ENCODE measurements around the gene ARGLU1. TPM values are rescaled to one million over a fixed set of nuclear protein-coding genes. Genes with fewer than 3 reads are reported as not detected.

Gene ARGLU1
- total and polyA plus RNA-seq, 2 experiments from 2014 or later: 121 to 126 TPM

DNA sequence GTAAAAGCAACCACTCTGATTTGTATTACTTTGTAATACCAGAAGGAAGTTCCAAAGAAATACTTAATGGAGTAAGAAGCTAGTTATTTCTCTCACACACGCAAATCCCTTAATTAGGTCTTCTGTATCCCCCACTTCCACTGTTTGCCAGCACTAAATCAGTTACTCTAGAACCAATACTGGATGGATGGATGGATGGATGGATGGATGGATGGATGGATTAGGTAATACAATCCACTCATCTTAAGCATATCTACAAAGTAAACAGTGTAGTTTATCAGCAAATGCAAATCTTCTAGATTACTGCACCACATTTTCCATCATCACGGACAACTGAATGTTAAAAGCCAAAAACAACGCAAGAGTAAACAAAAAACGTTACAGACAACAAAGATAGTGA is 27.3 kb downstream of the ARGLU1 start:
- Histone ChIP-seq H4K20me1 (ENCODE audit: insufficient read depth, poor library complexity, severe bottlenecking) (peaks cover 12% of the 10 kb centered on the region), H3K4me3 (no peak overlapping the region), H3K4me1 (ENCODE audit: insufficient read depth) (no peaks in the 10 kb centered on the region), H3K9me3 (ENCODE audit: low read depth) (no peaks in the 10 kb centered on the region), H3K4me2 (no peak overlapping the region), H3K36me3 (replicated peaks; ENCODE audit: insufficient read depth, low read depth) (no peaks in the 10 kb centered on the region), H3K27me3 (no peaks in the 10 kb centered on the region), H3K27ac (no peak overlapping the region), H3K9me2 (replicated peaks; ENCODE audit: insufficient read depth) (no peaks in the 10 kb centered on the region), H3K79me2 (peaks cover 24% of the 10 kb centered on the region), H2AFZ (no peak overlapping the region)
- WGBS (ENCODE audit: low lambda C conversion rate, missing lambda C conversion rate): 80% methylated on average over 4 of the region's 4 CpGs
- TF ChIP-seq, protein P1, sequence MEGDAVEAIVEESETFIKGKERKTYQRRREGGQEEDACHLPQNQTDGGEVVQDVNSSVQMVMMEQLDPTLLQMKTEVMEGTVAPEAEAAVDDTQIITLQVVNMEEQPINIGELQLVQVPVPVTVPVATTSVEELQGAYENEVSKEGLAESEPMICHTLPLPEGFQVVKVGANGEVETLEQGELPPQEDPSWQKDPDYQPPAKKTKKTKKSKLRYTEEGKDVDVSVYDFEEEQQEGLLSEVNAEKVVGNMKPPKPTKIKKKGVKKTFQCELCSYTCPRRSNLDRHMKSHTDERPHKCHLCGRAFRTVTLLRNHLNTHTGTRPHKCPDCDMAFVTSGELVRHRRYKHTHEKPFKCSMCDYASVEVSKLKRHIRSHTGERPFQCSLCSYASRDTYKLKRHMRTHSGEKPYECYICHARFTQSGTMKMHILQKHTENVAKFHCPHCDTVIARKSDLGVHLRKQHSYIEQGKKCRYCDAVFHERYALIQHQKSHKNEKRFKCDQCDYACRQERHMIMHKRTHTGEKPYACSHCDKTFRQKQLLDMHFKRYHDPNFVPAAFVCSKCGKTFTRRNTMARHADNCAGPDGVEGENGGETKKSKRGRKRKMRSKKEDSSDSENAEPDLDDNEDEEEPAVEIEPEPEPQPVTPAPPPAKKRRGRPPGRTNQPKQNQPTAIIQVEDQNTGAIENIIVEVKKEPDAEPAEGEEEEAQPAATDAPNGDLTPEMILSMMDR (IDR thresholded peaks at IDR 0.05; ENCODE audit: poor library complexity): no peak
- no peak for TF ChIP-seq EZH2phosphoT487 (IDR thresholded peaks at IDR 0.05; ENCODE audit: low read depth, severe bottlenecking, unreplicated experiment)
- no peak for TF ChIP-seq EZH2 (IDR thresholded peaks at IDR 0.05; ENCODE audit: borderline replicate concordance)
- no peak for DNase-seq (ENCODE audit: low spot score)

DNA sequence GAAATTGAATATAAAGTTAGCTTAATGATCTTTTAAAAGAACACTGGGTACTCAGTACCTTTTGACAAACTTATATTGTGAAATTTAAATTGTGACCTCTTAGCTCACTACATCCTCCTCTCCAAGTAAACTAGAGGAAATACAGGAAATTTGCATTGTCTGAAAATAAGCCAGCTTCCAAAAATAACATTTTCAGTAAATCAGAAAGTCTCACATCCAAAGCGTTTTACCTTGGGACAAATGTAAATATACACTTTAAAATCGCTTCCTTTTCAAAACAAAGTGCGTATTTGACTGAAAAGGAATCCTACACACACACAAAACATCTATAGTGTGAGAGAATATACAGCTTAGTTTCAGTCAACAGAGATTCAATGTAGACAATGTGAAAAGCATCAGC is 30.4 kb downstream of the ARGLU1 start:
- H4K20me1 ChIP-seq (ENCODE audit: insufficient read depth, poor library complexity, severe bottlenecking): peaks cover 3% of the 10 kb centered on the region
- no peak overlapping the region for H3K4me2 ChIP-seq
- H3K27ac ChIP-seq: no peak overlapping the region
- H3K9me2 ChIP-seq (replicated peaks; ENCODE audit: insufficient read depth): no peaks in the 10 kb centered on the region
- no peak for DNase-seq (ENCODE audit: low spot score)
- H3K4me1 ChIP-seq (ENCODE audit: insufficient read depth): no peaks in the 10 kb centered on the region
- no peaks in the 10 kb centered on the region for H3K36me3 ChIP-seq (replicated peaks; ENCODE audit: insufficient read depth, low read depth)
- no peak overlapping the region for H2AFZ ChIP-seq
- TF ChIP-seq, protein P1 (IDR thresholded peaks at IDR 0.05; ENCODE audit: poor library complexity): no peak
- no peak for TF ChIP-seq EZH2 (IDR thresholded peaks at IDR 0.05; ENCODE audit: borderline replicate concordance)
- no peak for TF ChIP-seq EZH2phosphoT487 (IDR thresholded peaks at IDR 0.05; ENCODE audit: low read depth, severe bottlenecking, unreplicated experiment)
- 65% methylated on average over 3 of the region's 3 CpGs for WGBS (ENCODE audit: low lambda C conversion rate, missing lambda C conversion rate)
- no peaks in the 10 kb centered on the region for H3K9me3 ChIP-seq (ENCODE audit: low read depth)
- H3K79me2 ChIP-seq: peaks cover 28% of the 10 kb centered on the region
- H3K4me3 ChIP-seq: no peak overlapping the region
- H3K27me3 ChIP-seq: no peaks in the 10 kb centered on the region

DNA sequence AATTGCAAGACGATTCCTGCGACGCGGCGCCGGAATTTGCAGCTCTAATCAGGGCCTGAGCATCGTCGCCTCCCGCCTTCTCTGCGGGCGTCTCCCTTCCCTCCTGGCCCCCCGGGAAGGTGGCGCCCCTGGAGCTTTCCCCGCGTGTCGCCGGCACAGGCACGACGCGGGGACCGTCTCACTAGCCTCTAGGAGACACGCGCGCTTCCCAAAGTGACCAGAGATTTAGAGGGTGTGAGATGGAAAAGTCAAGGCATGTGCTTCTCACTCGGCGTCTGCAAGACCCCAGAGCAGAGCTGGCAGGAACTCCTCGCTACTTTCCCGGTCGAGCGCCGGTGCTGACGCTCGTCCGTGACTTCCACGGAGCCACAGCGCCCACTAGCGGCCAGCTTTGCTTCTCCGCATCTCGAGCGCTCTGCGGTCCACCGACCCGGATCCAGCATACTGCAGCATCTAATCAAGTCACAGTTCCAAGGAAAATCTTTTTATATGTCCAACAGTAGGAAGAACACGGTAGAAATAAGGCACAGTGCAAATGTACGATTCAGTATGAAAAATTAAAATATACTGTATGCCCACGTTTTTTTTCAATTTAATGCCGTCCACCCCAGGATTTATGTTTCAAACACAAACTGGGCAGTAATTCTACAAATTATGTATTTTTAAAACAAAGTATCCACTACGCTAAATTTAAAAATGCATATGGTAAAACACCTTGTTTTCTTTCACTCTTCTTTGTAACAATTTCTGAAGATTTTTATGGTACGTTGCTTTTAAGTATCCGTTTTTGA is 31.5 kb downstream of the ARGLU1 start:
- no peaks in the 10 kb centered on the region for H3K36me3 ChIP-seq (replicated peaks; ENCODE audit: insufficient read depth, low read depth)
- TF ChIP-seq EZH2 (IDR thresholded peaks at IDR 0.05; ENCODE audit: borderline replicate concordance): no peak
- TF ChIP-seq, protein P1 (IDR thresholded peaks at IDR 0.05; ENCODE audit: poor library complexity): peak; percentile 98
- H3K79me2 ChIP-seq: peaks cover 34% of the 10 kb centered on the region
- peak overlapping the region; percentile 99 for H3K4me2 ChIP-seq
- no peaks in the 10 kb centered on the region for H3K9me2 ChIP-seq (replicated peaks; ENCODE audit: insufficient read depth)
- H3K4me1 ChIP-seq (ENCODE audit: insufficient read depth): peaks cover 10% of the 10 kb centered on the region
- no peaks in the 10 kb centered on the region for H3K9me3 ChIP-seq (ENCODE audit: low read depth)
- peak overlapping the region; percentile 82 for H2AFZ ChIP-seq
- peak; percentile 96 for DNase-seq (ENCODE audit: low spot score)
- peaks cover 11% of the 10 kb centered on the region for H4K20me1 ChIP-seq (ENCODE audit: insufficient read depth, poor library complexity, severe bottlenecking)
- 8% methylated on average over 38 of the region's 50 CpGs for WGBS (ENCODE audit: low lambda C conversion rate, missing lambda C conversion rate)
- peak overlapping the region; percentile 82 for H3K27ac ChIP-seq
- peak overlapping the region; percentile 70 for H3K4me3 ChIP-seq
- no peaks in the 10 kb centered on the region for H3K27me3 ChIP-seq

Data from hepatocyte (in vitro differentiated cells).